IMR-90 (cell line): ENCODE measurements around the gene GRIK5. TPM values are rescaled to one million over a fixed set of nuclear protein-coding genes. Genes with fewer than 3 reads are reported as not detected.
A peak's percentile ranks its signal among the peaks of the same experiment; 100 is the strongest.

ENCODE experiments used
- ATAC-seq: fragments of 200-7000 bp; cut with Tn5 transposase; 2 replicates; pipeline ENCODE4 v1.9.1; 2020; ENCODE audit warnings: low read depth, mild to moderate bottlenecking, moderate library complexity
- BruUV-seq: library from RNA; stranded (reverse); fragments of 400-500 nt; replicated peaks from 2 replicates; lab custom pipeline; 2021; lab: Mats Ljungman, UMichigan
- CTCF ChIA-PET: fragments of 300-600 bp; formaldehyde crosslinking; extraction: SDS; loops from one replicate; lab custom pipeline; 2021; ENCODE audit warnings: antibody characterized with exemption; lab: Yijun Ruan, JAX
- POLR2A ChIA-PET: fragments of 300-600 bp; sonication (Branson Sonifier 250); formaldehyde crosslinking; loops from one replicate; lab custom pipeline; 2022; ENCODE audit warnings: antibody characterized with exemption; ENCODE audit not compliant: unreplicated experiment; lab: Charles Lee
- DNase-seq: peaks from one replicate; pipeline ENCODE4 v3.0.0; 2013
- H2AFZ ChIP-seq: replicated peaks from 2 replicates; pipeline ENCODE3; 2013; ENCODE audit warnings: low read length, mild to moderate bottlenecking; ENCODE audit not compliant: poor library complexity
- H2AK5ac ChIP-seq: 2 replicates; pipeline ENCODE4 v1.6.1; 2013; ENCODE audit warnings: low read depth, low read length, inconsistent platforms
- H2AK9ac ChIP-seq: replicated peaks from 2 replicates; pipeline ENCODE3; 2013; ENCODE audit warnings: mild to moderate bottlenecking, low read depth, low read length, moderate library complexity; ENCODE audit not compliant: poor library complexity
- H2BK120ac ChIP-seq: 2 replicates; pipeline ENCODE4 v1.6.1; 2013; ENCODE audit warnings: low read depth, low read length, inconsistent platforms
- H2BK15ac ChIP-seq: 3 replicates; pipeline ENCODE4 v1.6.1; 2013; ENCODE audit warnings: low read depth, low read length, inconsistent platforms
- H2BK20ac ChIP-seq: 2 replicates; pipeline ENCODE4 v1.6.1; 2013; ENCODE audit warnings: low read depth, mild to moderate bottlenecking, inconsistent platforms, low read length, moderate library complexity
- H2BK5ac ChIP-seq: 2 replicates; pipeline ENCODE4 v1.6.1; 2013; ENCODE audit warnings: mild to moderate bottlenecking, low read depth, low read length, inconsistent platforms; ENCODE audit not compliant: poor library complexity, severe bottlenecking
- H3K14ac ChIP-seq: replicated peaks from 2 replicates; pipeline ENCODE4 v1.6.1; 2013; ENCODE audit warnings: low read depth, low read length, inconsistent platforms
- H3K18ac ChIP-seq: 2 replicates; pipeline ENCODE4 v1.6.1; 2013; ENCODE audit warnings: low read depth, low read length, control low read depth
- H3K23ac ChIP-seq: 2 replicates; pipeline ENCODE4 v1.6.1; 2013; ENCODE audit warnings: low read depth, low read length, inconsistent platforms
- H3K27ac ChIP-seq: 2 replicates; pipeline ENCODE4 v1.5.1; 2013; ENCODE audit warnings: mild to moderate bottlenecking, control low read depth, low read length; ENCODE audit not compliant: insufficient read depth
- H3K27me3 ChIP-seq: 2 replicates; pipeline ENCODE4 v1.6.1; 2013; ENCODE audit warnings: low read length; ENCODE audit not compliant: control insufficient read depth, insufficient read depth
- H3K36me3 ChIP-seq: 2 replicates; pipeline ENCODE4 v1.6.1; 2013; ENCODE audit warnings: low read length, mixed read lengths; ENCODE audit not compliant: control insufficient read depth, insufficient read depth
- H3K4ac ChIP-seq: 2 replicates; pipeline ENCODE4 v1.6.1; 2013; ENCODE audit warnings: low read depth, low read length, inconsistent platforms
- H3K4me1 ChIP-seq: 2 replicates; pipeline ENCODE4 v1.6.1; 2013; ENCODE audit warnings: low read length, mixed read lengths; ENCODE audit not compliant: control insufficient read depth, insufficient read depth
- H3K4me2 ChIP-seq: 2 replicates; pipeline ENCODE4 v1.6.1; 2013; ENCODE audit warnings: low read depth, mild to moderate bottlenecking, control low read depth, low read length, moderate library complexity
- H3K4me3 ChIP-seq: 2 replicates; pipeline ENCODE4 v1.5.1; 2013; ENCODE audit warnings: low read depth, mild to moderate bottlenecking, control low read depth, low read length, moderate library complexity; ENCODE audit not compliant: insufficient read depth
- H3K56ac ChIP-seq: 2 replicates; pipeline ENCODE4 v1.6.1; 2013; ENCODE audit warnings: low read length, inconsistent platforms; ENCODE audit not compliant: insufficient read depth; ENCODE audit errors: extremely low read depth
- H3K79me1 ChIP-seq, 2 experiments: 2 replicates each; pipeline ENCODE4 v1.6.1; 2013; ENCODE audit warnings: low read length in 2 of 2, inconsistent platforms in 1 of 2, low read depth in 1 of 2
- H3K9ac ChIP-seq: 2 replicates; pipeline ENCODE4 v1.6.1; 2013; ENCODE audit warnings: low read depth, low read length, control low read depth
- H3K9me1 ChIP-seq: 2 replicates; pipeline ENCODE4 v1.6.1; 2013; ENCODE audit warnings: low read length, inconsistent platforms; ENCODE audit not compliant: insufficient read depth
- H3K9me3 ChIP-seq: 2 replicates; pipeline ENCODE4 v1.6.1; 2013; ENCODE audit warnings: low read length; ENCODE audit not compliant: control insufficient read depth, insufficient read depth
- H4K20me1 ChIP-seq: 2 replicates; pipeline ENCODE4 v1.6.1; 2013; ENCODE audit warnings: low read length, inconsistent platforms; ENCODE audit not compliant: insufficient read depth
- H4K5ac ChIP-seq: 2 replicates; pipeline ENCODE4 v1.6.1; 2013; ENCODE audit warnings: mild to moderate bottlenecking, low read depth, low read length, control low read depth
- H4K8ac ChIP-seq, 2 experiments: 2 replicates each; pipeline ENCODE4 v1.6.1; 2013; ENCODE audit warnings: low read depth in 2 of 2, low read length in 2 of 2, control low read depth in 1 of 2, inconsistent platforms in 1 of 2
- H4K91ac ChIP-seq: 2 replicates; pipeline ENCODE4 v1.6.1; 2013; ENCODE audit warnings: low read depth, low read length, inconsistent platforms; ENCODE audit not compliant: insufficient read depth
- MAFK ChIP-seq: IDR thresholded peaks from 2 replicates; pipeline ENCODE4 v1.6.1; 2012; ENCODE audit warnings: low read depth, low read length, improper control_type of control experiment
- MXI1 ChIP-seq: IDR thresholded peaks from 2 replicates; pipeline ENCODE4 v1.6.1; 2012; ENCODE audit warnings: low read depth, mild to moderate bottlenecking, low read length, moderate library complexity, borderline replicate concordance
- NFE2L2 ChIP-seq: fragments of 150-350 bp; IDR thresholded peaks from 2 replicates; pipeline ENCODE4 v1.6.1; 2016; ENCODE audit warnings: low read depth, mild to moderate bottlenecking, low read length
- WGBS, 2 experiments: methylation state at CpG; one replicate each; pipeline versions ENCODE4 v1.1.5 to v1.1.7; 2013; ENCODE audit warnings: missing lambda C conversion rate in 2 of 2; ENCODE audit not compliant: insufficient read length in 1 of 2; ENCODE audit errors: extremely low coverage in 2 of 2; 5-methylcytosine and 5-hydroxymethylcytosine counted together
- dilution Hi-C: fragments of 300-500 bp; cut with HindIII; formaldehyde crosslinking; loops from one replicate; pipeline ENCODE4 v1.14.3; 2018; ENCODE audit warnings: low sequenced_read_pairs; ENCODE audit not compliant: unreplicated experiment
- in situ Hi-C: fragments of 300-500 bp; cut with MboI; formaldehyde crosslinking; loops from 3 replicates; pipeline ENCODE4 v1.14.3; 2019; ENCODE audit warnings: low sequenced_read_pairs, inconsistent platforms, mixed read lengths
- intact Hi-C: fragments of 100-400 bp; cut with micrococcal nuclease; formaldehyde crosslinking; loops from 2 replicates; pipeline ENCODE4 v1.10.0; 2022
- polyA plus RNA-seq, 3 experiments: library from polyadenylated mRNA; depleted of rRNA; stranded (reverse); fragments of >200 nt; gene quantifications; 2 replicates each; pipeline ENCODE4 v1.2.3, GENCODE V29; 2012; ENCODE audit warnings: low replicate concordance in 1 of 3
- total RNA-seq: library from RNA; depleted of rRNA; stranded (reverse); fragments of >200 nt; gene quantifications from 2 replicates; pipeline ENCODE4 v1.2.3, GENCODE V29; 2012

GRIK5 gene
- total and polyA plus RNA-seq, 2 of the 4 experiments (the other 2 are of a cell fraction) = 0.10 TPM; not detected in 1

DNA sequence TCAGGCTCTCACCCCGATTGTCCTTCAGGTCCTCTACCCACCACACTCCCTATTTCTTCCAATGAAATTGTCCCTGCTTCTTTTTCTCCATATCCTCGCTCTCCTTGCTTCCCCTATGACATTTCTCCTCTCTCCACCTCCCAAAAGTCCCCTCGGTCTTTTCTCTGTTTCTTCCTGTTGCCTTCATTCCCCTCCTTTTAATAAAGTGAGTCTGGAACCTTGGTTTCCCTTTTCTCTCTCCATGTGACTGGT lies 5.3 kb upstream of the GRIK5 start:
- Histone ChIP-seq H2AFZ (peak overlapping the region; percentile 94), H3K18ac (peak overlapping the region; percentile 90), H3K9ac (peak overlapping the region; percentile 95), H3K27me3 (peaks cover 9% of the 10 kb centered on the region), H3K4me1 (peaks cover 9% of the 10 kb centered on the region), H3K23ac (peak overlapping the region; percentile 99), H3K36me3 (peaks cover 19% of the 10 kb centered on the region), H2AK5ac (peak overlapping the region; percentile 95), H3K27ac (peak overlapping the region; percentile 92), H3K4me2 (peak overlapping the region; percentile 85), H4K91ac (peak overlapping the region; percentile 98), H2BK15ac (no peak overlapping the region), H3K56ac (peak overlapping the region; percentile 90), H3K4ac (peak overlapping the region; percentile 99), H2BK120ac (peak overlapping the region; percentile 66), H3K9me1 (peaks cover 25% of the 10 kb centered on the region), H3K4me3 (peak overlapping the region; percentile 75), H3K14ac (peak overlapping the region; percentile 100), H2BK5ac (peak overlapping the region; percentile 86), H4K8ac (peak overlapping the region; percentile 99 to 100), H3K79me1 (peaks cover 12 to 51% of the 10 kb centered on the region in 2 experiments), H4K20me1 (peaks cover 37% of the 10 kb centered on the region), H2BK20ac (no peak overlapping the region), H2AK9ac (peak overlapping the region; percentile 96), H4K5ac (peak overlapping the region; percentile 98), H3K9me3 (no peaks in the 10 kb centered on the region)
- CTCF ChIA-PET = no interaction called here
- no peak for DNase-seq
- POLR2A ChIA-PET = no interaction called here
- WGBS, 2 experiments = 8% methylated on average over 3 of the region's 3 CpGs; no CpG with 5 or more reads in 1 of the 2 experiments
- TF ChIP-seq NFE2L2 = no peak
- no peak for TF ChIP-seq MXI1
- no peak for TF ChIP-seq MAFK
- ATAC-seq = peak; percentile 1
- intact Hi-C loops (no loop called here), in situ Hi-C loops (no loop called here), dilution Hi-C loops (no loop called here)
- no TSS peak for BruUV-seq
